Measurements from ENCODE around the gene ITM2C. TPM values are rescaled to one million over a fixed set of nuclear protein-coding genes. Genes with fewer than 3 reads are reported as not detected.

Gene ITM2C
- total RNA-seq, 1 donor from 2014 or later: 144 TPM

DNA sequence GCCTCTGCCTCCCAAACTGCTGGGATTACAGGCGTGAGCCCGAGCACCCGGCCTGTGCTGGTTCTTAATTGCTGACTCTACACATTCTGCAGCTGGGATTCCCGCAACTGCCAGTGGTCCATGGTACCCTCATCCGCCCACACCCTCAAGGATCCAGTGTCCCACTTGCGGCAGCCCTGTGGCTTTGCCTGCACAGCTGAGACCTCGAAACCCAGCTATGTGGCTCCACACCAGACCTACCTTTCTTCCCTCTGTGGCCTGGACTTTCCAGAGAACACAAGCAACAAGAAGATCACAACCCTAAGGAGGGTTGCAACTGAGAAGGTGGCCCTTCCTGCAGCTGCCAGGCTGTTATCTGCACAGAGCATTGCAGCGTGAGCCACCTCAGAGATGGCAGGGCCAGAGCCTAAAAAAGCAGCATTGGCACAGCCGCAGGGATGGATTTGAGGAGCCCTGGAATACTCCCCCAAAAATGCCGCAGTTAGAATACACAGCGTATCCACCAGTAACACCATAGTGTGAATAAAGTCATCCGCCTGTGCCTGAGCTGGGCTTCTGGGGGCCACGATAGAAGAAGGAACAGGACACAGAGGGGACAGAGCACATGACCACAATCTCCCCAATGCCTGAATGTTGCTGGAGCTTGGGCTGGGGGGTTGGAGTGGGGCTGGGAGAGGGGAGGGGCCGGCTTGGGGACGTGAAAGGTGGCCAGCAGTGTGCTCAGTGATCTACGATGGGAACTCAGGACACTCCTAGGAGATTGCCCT, 58.4 kb downstream of the ITM2C start:
- Histone ChIP-seq H3K4me3 (ENCODE audit: low read depth, low read length) (no peak overlapping the region), H3K27me3 (ENCODE audit: control insufficient read depth, insufficient read depth, low read length) (peaks cover 6% of the 10 kb centered on the region), H3K36me3 (ENCODE audit: control insufficient read depth, insufficient read depth, low read length) (no peaks in the 10 kb centered on the region)
- no peak for DNase-seq (ENCODE audit: low read depth)
- TF ChIP-seq, protein P1, sequence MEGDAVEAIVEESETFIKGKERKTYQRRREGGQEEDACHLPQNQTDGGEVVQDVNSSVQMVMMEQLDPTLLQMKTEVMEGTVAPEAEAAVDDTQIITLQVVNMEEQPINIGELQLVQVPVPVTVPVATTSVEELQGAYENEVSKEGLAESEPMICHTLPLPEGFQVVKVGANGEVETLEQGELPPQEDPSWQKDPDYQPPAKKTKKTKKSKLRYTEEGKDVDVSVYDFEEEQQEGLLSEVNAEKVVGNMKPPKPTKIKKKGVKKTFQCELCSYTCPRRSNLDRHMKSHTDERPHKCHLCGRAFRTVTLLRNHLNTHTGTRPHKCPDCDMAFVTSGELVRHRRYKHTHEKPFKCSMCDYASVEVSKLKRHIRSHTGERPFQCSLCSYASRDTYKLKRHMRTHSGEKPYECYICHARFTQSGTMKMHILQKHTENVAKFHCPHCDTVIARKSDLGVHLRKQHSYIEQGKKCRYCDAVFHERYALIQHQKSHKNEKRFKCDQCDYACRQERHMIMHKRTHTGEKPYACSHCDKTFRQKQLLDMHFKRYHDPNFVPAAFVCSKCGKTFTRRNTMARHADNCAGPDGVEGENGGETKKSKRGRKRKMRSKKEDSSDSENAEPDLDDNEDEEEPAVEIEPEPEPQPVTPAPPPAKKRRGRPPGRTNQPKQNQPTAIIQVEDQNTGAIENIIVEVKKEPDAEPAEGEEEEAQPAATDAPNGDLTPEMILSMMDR (IDR thresholded peaks at IDR 0.05; ENCODE audit: insufficient read depth, low read length, poor library complexity, severe bottlenecking): no peak

DNA sequence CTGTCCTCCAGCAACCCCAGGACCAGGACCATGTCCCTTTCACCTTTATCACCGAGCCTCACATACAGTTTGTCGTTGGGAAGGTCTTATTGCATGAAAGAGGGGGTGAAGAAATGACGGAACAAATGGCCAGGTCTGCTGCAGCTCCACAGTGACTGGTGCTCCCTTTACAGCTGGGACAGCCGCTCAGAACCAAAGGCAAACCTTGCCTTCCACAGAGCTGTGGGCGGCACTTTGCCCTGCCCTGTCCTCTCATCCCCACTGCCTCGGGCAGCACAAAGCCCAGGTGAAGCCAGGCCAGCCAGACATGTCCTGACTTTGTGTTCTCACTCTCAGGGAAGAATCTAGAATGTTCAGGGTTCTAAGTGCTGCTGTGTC, 59.3 kb downstream of the ITM2C start:
- H3K36me3 ChIP-seq (ENCODE audit: control insufficient read depth, insufficient read depth, low read length): no peaks in the 10 kb centered on the region
- no peak overlapping the region for H3K4me3 ChIP-seq (ENCODE audit: low read depth, low read length)
- no peak for DNase-seq (ENCODE audit: low read depth)
- H3K27me3 ChIP-seq (ENCODE audit: control insufficient read depth, insufficient read depth, low read length): peaks cover 7% of the 10 kb centered on the region
- TF ChIP-seq, protein P1 (IDR thresholded peaks at IDR 0.05; ENCODE audit: insufficient read depth, low read length, poor library complexity, severe bottlenecking): no peak

DNA sequence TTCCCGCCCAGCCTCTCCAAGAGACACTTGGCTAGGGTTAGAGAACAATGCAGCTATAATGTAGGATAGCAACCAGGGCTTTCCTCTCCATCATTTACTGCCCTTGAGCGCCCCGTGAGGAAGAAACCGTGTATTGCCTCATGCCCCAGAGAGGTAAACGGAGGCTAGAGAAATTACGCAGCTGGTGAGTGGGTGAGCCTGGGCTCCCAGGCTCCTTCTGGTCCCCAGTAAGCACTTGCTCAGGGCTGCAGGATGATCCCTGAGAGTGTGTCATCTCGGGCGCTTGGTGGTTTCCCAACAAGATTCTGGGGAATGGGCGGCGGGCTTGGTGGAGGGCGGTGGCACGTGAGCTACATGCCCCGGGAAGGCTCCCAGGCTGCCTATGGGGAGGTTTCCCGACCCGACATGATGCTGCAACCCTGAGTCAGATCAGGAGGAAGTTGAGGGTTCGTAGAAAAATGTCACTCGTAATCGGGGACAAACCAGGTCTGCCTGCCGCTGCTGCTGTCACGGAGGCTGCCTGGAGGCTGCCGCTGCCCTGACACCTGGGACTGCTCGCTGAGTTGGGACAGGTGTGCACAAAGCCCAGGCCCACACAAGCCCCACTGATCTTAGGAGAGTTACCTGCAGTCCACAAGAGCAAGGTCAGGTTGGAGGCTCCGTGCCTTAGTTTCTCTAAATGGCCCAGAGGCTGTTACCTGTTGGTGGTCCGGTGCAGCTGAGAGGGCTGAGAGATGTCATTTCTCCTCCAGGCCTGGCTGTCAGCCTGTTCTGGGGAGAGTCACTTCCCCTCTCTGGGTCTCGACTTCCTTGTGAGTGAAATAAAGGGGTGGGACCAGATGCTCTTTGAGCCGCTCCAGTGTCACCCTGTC, 60.0 kb downstream of the ITM2C start, which contains the start of gene GPR55:
Gene GPR55, minus strand, starts transcription at position 773 of the 872 bp plus-strand sequence. CDS start 14,280 bp downstream, outside the sequence.
- H3K27me3 ChIP-seq (ENCODE audit: control insufficient read depth, insufficient read depth, low read length): peaks cover 10% of the 10 kb centered on the region
- H3K4me3 ChIP-seq (ENCODE audit: low read depth, low read length): no peak within 1 kb of the TSS
- TF ChIP-seq, protein P1 (IDR thresholded peaks at IDR 0.05; ENCODE audit: insufficient read depth, low read length, poor library complexity, severe bottlenecking): no peak
- DNase-seq (ENCODE audit: low read depth): no peak
- H3K36me3 ChIP-seq (ENCODE audit: control insufficient read depth, insufficient read depth, low read length): no peaks in the 10 kb centered on the region

DNA sequence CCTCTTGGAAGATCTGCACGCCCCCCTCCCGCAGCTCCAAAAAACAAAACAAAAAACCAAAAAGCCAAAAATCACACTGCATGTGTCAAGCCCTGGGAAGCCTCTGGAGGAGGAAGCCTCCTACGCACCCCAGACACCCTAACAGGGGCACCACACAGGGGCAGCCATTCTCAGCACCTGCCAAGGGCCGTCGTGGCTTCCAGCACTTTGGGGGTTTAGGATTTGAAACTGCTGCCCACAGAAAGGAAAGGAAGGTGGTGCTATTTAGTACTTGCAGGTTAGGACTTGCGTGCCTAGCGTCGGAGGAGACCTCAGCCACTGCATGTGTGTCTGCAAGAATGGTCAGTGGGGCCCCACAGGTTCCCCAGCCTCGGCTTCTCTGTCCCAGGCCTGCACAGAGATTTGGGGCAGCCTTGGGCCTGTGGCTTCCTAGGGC, 60.7 kb downstream of the ITM2C start:
- TF ChIP-seq, protein P1 (IDR thresholded peaks at IDR 0.05; ENCODE audit: insufficient read depth, low read length, poor library complexity, severe bottlenecking): no peak
- no peak overlapping the region for H3K4me3 ChIP-seq (ENCODE audit: low read depth, low read length)
- H3K27me3 ChIP-seq (ENCODE audit: control insufficient read depth, insufficient read depth, low read length): peaks cover 13% of the 10 kb centered on the region
- H3K36me3 ChIP-seq (ENCODE audit: control insufficient read depth, insufficient read depth, low read length): no peaks in the 10 kb centered on the region
- no peak for DNase-seq (ENCODE audit: low read depth)

DNA sequence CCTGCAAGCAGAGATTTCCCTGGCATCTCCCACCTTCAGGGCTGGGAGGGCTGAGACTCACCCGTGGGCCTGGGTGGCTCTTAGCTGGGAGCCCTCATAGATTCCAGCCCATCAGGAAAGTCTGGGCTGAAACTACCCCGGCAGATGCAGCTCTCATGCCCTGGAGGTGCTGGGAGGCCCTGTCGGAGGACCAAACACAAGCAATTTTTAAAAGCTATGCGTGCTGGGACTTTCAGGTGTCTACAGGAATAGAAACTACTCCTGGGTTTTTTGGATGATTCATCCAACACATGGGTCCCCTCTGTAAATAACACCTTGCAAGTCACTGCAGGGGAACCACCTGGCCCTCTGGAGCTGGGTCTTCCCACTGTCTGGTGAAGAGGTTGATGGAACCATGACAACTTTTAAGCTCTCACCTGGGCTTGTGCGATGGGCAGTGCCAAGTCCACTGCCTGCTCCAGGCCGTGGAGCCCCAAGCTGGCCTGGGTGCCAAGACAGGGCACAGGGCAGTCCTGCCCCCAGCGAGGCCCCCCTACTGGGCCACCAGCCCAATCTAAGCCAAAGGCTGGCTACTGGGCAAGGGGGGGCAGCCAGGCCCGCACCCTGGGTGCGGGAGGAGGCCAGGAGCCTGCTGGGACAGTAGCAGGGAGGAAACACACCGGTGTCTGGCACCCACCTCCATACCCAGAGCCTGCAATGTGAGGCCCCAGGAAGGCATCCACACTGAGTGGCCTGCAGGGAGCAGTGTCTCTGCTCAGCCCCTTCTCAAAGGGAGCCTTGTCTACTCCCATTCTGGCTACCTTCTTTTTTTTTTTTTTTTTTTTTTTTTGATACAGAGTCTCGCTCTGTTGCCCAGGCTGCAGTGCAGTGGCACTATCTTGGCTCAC, 61.4 kb downstream of the ITM2C start:
- peaks cover 13% of the 10 kb centered on the region for H3K27me3 ChIP-seq (ENCODE audit: control insufficient read depth, insufficient read depth, low read length)
- TF ChIP-seq, protein P1 (IDR thresholded peaks at IDR 0.05; ENCODE audit: insufficient read depth, low read length, poor library complexity, severe bottlenecking): no peak
- DNase-seq (ENCODE audit: low read depth): no peak
- H3K36me3 ChIP-seq (ENCODE audit: control insufficient read depth, insufficient read depth, low read length): no peaks in the 10 kb centered on the region
- no peak overlapping the region for H3K4me3 ChIP-seq (ENCODE audit: low read depth, low read length)
